Coronary artery (tissue), 2 donors: Measurements from ENCODE around the gene SLC16A6.
A peak's percentile ranks its signal among the peaks of the same experiment; 100 is the strongest.

Source experiments
- DNase-seq: peaks from one replicate; pipeline ENCODE4 v3.0.0-alpha.2; 2017; ENCODE audit warnings: low spot score
- H3K27ac ChIP-seq, 2 donors: fragments of 200-600 bp; sonication (generic); one replicate each; pipeline ENCODE4 v1.5.1; 2016 to 2019
- H3K4me3 ChIP-seq: fragments of 200-600 bp; sonication (generic); 2 replicates; pipeline ENCODE4 v1.5.1; 2016; ENCODE audit warnings: mild to moderate bottlenecking, moderate library complexity
- TF ChIP-seq, protein P1 (sequence below): fragments of 200-600 bp; sonication (generic); IDR thresholded peaks from one replicate; pipeline ENCODE4 v1.5.1; 2019; ENCODE audit warnings: antibody characterized with exemption

SLC16A6 gene

DNA sequence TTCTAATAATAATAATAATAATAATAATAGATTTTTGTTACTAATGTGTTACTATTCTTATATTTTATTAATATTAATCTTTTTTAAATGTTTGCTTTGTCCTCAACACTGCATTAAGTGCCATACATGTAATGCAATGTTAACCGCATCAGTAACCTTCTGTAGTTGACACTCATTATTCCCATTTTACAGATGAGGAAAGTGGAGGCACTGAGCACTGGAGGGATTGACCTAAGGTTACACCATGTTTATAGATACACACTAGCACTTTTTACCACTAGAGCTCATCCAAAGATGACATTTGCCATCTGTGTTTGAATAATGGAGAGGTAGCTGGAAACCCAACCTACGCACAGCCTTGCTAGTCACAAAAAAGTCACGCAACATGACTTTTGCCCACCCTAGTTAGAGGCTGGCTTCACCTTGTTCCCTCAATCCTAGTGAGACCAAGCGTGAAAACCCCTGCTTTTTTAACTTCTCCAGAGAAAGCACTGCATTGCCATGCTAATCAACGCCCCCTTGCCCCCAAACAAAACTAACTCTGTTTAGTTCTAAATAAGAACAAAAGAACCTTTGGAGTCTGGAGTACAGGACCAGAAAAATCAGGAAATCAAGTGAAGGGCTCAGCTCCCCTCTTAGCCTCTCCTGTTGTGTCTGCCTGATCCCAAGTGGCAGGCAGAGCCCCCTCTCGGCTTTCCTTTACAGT lies 2.7 kb upstream of the SLC16A6 start:
- Histone ChIP-seq H3K27ac (no peak overlapping the region), H3K4me3 (no peak overlapping the region)
- TF ChIP-seq, protein P1, sequence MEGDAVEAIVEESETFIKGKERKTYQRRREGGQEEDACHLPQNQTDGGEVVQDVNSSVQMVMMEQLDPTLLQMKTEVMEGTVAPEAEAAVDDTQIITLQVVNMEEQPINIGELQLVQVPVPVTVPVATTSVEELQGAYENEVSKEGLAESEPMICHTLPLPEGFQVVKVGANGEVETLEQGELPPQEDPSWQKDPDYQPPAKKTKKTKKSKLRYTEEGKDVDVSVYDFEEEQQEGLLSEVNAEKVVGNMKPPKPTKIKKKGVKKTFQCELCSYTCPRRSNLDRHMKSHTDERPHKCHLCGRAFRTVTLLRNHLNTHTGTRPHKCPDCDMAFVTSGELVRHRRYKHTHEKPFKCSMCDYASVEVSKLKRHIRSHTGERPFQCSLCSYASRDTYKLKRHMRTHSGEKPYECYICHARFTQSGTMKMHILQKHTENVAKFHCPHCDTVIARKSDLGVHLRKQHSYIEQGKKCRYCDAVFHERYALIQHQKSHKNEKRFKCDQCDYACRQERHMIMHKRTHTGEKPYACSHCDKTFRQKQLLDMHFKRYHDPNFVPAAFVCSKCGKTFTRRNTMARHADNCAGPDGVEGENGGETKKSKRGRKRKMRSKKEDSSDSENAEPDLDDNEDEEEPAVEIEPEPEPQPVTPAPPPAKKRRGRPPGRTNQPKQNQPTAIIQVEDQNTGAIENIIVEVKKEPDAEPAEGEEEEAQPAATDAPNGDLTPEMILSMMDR: no peak
- no peak for DNase-seq

DNA sequence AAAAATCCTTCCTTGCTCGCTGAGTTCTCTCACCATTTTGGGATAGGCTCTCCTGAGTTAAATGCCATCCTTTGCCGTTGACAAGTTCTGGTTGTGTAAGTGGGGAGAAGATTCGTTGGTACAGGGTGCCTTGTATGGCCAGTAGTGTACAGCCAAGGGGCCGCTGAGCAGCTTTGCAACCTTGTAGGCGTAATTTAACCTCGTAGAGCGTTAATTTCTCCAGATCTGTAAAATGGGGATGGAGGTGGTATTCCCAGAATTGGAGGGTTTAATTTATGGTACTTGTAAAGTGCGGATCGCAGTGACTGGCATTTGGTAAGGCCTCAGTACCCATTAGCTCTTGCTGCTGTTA lies 1.7 kb upstream of the SLC16A6 start:
- TF ChIP-seq, protein P1: no peak
- no peak for DNase-seq
- peak overlapping the region; percentile 83 for H3K4me3 ChIP-seq
- H3K27ac ChIP-seq: no peak overlapping the region

DNA sequence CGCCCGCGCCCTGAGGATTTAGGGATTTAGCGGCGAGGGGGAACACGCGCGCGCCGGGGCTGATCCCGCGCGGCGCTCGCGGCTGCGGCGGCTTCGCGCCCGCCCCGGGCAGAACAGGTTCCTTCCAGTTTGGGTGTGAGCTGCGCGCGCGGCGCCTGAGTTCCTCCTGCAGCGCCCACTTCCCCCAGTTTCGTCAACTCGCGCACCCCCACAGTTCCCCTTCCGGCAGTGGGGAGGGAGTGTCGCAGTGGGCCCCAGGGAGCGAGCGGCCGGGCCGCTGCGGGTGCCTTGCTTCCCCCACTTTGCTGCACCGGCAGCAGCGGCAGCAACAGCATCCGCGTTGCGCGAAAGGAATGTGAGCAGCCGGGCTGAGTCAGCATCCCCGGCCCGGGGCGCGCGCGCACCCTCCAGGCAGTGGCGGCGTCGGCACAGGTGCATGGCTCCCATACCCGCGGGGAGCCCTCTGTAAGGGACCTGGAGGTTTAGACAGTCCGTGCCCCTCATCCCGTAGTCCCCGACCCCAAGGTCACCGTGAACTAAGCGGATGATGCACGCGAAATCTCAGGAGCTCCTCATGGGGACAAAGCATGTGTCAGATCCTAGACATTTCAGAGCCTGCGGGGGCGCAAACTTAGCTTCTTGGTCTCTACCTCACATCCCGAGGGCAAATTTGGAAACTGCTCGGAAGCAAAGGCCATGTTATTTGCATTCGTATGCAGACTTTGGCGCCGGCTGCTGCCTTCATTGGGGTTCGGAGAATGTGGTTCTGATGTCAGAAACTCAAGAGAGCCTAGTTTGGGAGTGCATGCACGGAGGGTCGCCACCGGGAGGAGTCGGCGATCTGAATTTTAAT lies 1.1 kb upstream of the SLC16A6 start:
- DNase-seq: peak; percentile 78
- TF ChIP-seq, protein P1: no peak
- Histone ChIP-seq H3K27ac (peak overlapping the region in 1 of 2 donors; percentile 61), H3K4me3 (peak overlapping the region; percentile 83)

DNA sequence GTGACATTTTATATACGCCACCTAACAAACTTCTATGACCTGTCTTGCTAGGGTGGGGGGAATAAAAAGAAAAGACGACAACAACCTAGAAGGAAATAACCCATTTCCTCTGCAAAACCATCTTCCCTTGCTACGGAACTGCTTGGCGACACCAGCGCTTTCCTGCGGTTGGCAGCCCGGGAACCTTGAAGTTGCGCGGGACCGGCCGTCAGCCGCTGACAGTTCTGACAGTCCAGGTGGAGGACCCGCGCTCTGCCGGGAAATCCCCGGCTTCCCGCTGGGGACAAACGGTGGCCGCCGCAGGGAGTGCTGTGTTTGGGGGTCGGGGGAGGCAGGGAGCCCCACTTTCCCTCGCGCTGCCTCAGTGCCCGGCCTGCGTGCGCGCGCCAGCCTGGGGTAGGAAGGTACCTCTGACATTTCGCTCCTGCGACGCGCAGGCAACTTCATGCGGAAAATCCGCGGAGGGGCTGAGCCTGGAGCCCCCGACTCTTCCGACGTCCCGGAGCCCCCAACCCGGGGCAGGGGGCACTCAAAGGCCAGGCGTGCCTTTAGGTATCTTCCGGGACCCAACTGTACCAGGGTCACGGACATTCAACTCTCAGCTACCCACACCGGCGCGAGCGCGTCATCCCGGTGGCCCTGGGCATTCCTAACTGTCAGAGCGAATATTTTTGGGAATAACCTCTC lies 516 bp downstream of the SLC16A6 start:
- no peak overlapping the region for H3K27ac ChIP-seq
- peak overlapping the region; percentile 83 for H3K4me3 ChIP-seq
- TF ChIP-seq, protein P1: no peak
- DNase-seq: no peak

DNA sequence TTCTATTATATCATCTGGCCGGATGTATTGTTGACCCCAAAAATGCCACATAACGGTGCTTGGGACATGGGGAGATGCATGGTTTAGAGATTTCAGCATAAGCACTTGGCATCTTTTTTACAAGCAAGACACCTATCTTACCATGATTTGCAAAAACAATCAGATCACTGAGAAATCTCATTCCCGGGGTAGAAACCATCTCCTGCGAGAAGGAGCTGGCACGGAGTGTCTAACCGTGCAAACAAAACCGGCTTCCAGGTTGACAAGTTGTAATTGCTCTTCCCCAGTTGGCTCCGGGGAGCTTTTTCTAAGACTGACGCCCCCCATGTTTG lies 1.0 kb downstream of the SLC16A6 start:
- TF ChIP-seq, protein P1: no peak
- Histone ChIP-seq H3K27ac (no peak overlapping the region), H3K4me3 (peak overlapping the region; percentile 83)
- no peak for DNase-seq

DNA sequence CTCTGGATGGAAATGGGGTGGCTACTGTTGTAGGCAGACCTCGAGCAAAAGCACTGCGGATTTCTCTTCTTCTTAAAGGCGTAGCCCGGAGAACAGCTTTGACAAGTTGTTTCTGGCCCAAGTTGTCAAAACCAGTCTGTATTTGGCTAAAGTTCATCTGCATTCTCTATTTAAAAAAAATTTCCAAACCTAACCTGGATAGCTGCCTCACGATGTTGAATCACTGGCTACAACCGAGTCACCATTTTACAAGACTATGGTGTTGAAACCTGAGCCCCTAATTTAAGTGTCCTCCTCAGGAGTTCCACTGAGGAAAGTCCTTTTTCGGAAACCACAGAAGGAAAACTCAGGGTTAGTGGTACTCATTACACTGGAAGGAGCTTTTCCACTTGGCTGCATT lies 1.5 kb downstream of the SLC16A6 start:
- DNase-seq: no peak
- TF ChIP-seq, protein P1: no peak
- Histone ChIP-seq H3K4me3 (no peak overlapping the region), H3K27ac (no peak overlapping the region)
